H9 (cell line): Measurements from ENCODE around the gene CC2D2A. TPM values are rescaled to one million over a fixed set of nuclear protein-coding genes. Genes with fewer than 3 reads are reported as not detected.

Experiments
- DNase-seq: peaks from one replicate; pipeline ENCODE4 v3.0.0-alpha.2; 2017
- H2AFZ ChIP-seq: one replicate; pipeline ENCODE4 v1.6.1; 2013; ENCODE audit warnings: mild to moderate bottlenecking, low read length, control low read depth, moderate library complexity
- H2AK5ac ChIP-seq: 2 replicates; pipeline ENCODE4 v1.6.1; 2013; ENCODE audit warnings: low read length, control low read depth, mixed read lengths; ENCODE audit not compliant: insufficient read length
- H2BK120ac ChIP-seq: one replicate; pipeline ENCODE4 v1.6.1; 2013; ENCODE audit warnings: low read depth, mild to moderate bottlenecking, low read length, control low read depth, inconsistent platforms; ENCODE audit not compliant: poor library complexity, severe bottlenecking
- H2BK12ac ChIP-seq: 2 replicates; pipeline ENCODE4 v1.6.1; 2013; ENCODE audit warnings: low read length, control low read depth, mixed read lengths, low read depth; ENCODE audit not compliant: insufficient read length
- H2BK15ac ChIP-seq: 2 replicates; pipeline ENCODE4 v1.6.1; 2013; ENCODE audit warnings: low read depth, low read length, control low read depth
- H2BK20ac ChIP-seq: one replicate; pipeline ENCODE4 v1.6.1; 2013; ENCODE audit warnings: low read depth, mild to moderate bottlenecking, low read length, control low read depth, inconsistent platforms; ENCODE audit not compliant: poor library complexity, severe bottlenecking
- H2BK5ac ChIP-seq: 2 replicates; pipeline ENCODE4 v1.6.1; 2013; ENCODE audit warnings: low read length, control low read depth, mixed read lengths; ENCODE audit not compliant: insufficient read length
- H3K14ac ChIP-seq: 2 replicates; pipeline ENCODE4 v1.6.1; 2013; ENCODE audit warnings: low read length, control low read depth; ENCODE audit not compliant: insufficient read depth
- H3K18ac ChIP-seq: 2 replicates; pipeline ENCODE4 v1.6.1; 2013; ENCODE audit warnings: low read depth, mild to moderate bottlenecking, mixed read lengths, low read length, control low read depth; ENCODE audit not compliant: insufficient read length
- H3K23ac ChIP-seq: 2 replicates; pipeline ENCODE4 v1.6.1; 2013; ENCODE audit warnings: low read length, control low read depth, mixed read lengths, low read depth; ENCODE audit not compliant: insufficient read length
- H3K23me2 ChIP-seq: 2 replicates; pipeline ENCODE4 v1.6.1; 2013; ENCODE audit warnings: low read depth, mild to moderate bottlenecking, mixed read lengths, low read length, control low read depth; ENCODE audit not compliant: insufficient read length, poor library complexity, severe bottlenecking
- H3K27ac ChIP-seq: 2 replicates; pipeline ENCODE4 v1.5.1; 2013; ENCODE audit warnings: low read length, control low read depth, mixed read lengths, low read depth; ENCODE audit not compliant: insufficient read length
- H3K27me3 ChIP-seq: 2 replicates; pipeline ENCODE4 v1.6.1; 2013; ENCODE audit warnings: low read length, control low read depth, inconsistent platforms; ENCODE audit not compliant: insufficient read depth
- H3K4ac ChIP-seq: 2 replicates; pipeline ENCODE4 v1.6.1; 2013; ENCODE audit warnings: low read depth, mild to moderate bottlenecking, control low read depth, inconsistent platforms, low read length, moderate library complexity
- H3K4me1 ChIP-seq: 2 replicates; pipeline ENCODE4 v1.6.1; 2013; ENCODE audit warnings: low read length, control low read depth, inconsistent platforms; ENCODE audit not compliant: insufficient read depth
- H3K4me2 ChIP-seq: 2 replicates; pipeline ENCODE4 v1.6.1; 2013; ENCODE audit warnings: low read length, control low read depth, mixed read lengths; ENCODE audit not compliant: insufficient read length, insufficient read depth
- H3K56ac ChIP-seq: 2 replicates; pipeline ENCODE4 v1.6.1; 2013; ENCODE audit warnings: low read depth, mild to moderate bottlenecking, mixed read lengths, low read length, control low read depth; ENCODE audit not compliant: insufficient read length
- H3K79me1 ChIP-seq: 2 replicates; pipeline ENCODE4 v1.6.1; 2013; ENCODE audit warnings: low read depth, mild to moderate bottlenecking, moderate library complexity, low read length, control low read depth, inconsistent platforms; ENCODE audit not compliant: insufficient read depth, poor library complexity, severe bottlenecking
- H3K79me2 ChIP-seq: 2 replicates; pipeline ENCODE4 v1.6.1; 2013; ENCODE audit warnings: low read length, control low read depth, inconsistent platforms; ENCODE audit not compliant: insufficient read depth
- H3K9ac ChIP-seq: 2 replicates; pipeline ENCODE4 v1.6.1; 2013; ENCODE audit warnings: low read length, control low read depth, mixed read lengths; ENCODE audit not compliant: insufficient read length; ENCODE audit errors: extremely low read depth
- H3K9me3 ChIP-seq: one replicate; pipeline ENCODE4 v1.6.1; 2013; ENCODE audit warnings: low read depth, low read length, inconsistent platforms; ENCODE audit not compliant: control insufficient read depth
- H3T11ph ChIP-seq: one replicate; pipeline ENCODE4 v1.6.1; 2013; ENCODE audit warnings: mild to moderate bottlenecking, low read length, control low read depth, inconsistent platforms
- H4K20me1 ChIP-seq: one replicate; pipeline ENCODE4 v1.6.1; 2013; ENCODE audit not compliant: control insufficient read depth, insufficient read length, insufficient read depth
- H4K5ac ChIP-seq: 2 replicates; pipeline ENCODE4 v1.6.1; 2013; ENCODE audit warnings: low read depth, mild to moderate bottlenecking, mixed read lengths, low read length, control low read depth; ENCODE audit not compliant: insufficient read length
- H4K8ac ChIP-seq: replicated peaks from 2 replicates; pipeline ENCODE4 v1.6.1; 2013; ENCODE audit warnings: low read length, control low read depth, mixed read lengths, low read depth; ENCODE audit not compliant: insufficient read length
- H4K91ac ChIP-seq: 2 replicates; pipeline ENCODE4 v1.6.1; 2013; ENCODE audit warnings: low read depth, mild to moderate bottlenecking, moderate library complexity, mixed read lengths, low read length, control low read depth; ENCODE audit not compliant: insufficient read length
- H3K27ac Mint-ChIP-seq, 3 experiments: 2 replicates in 2 of 3; 3 replicates in 1 of 3; pipeline ENCODE4 v1.8.0; 2020 to 2021; ENCODE audit warnings: mixed read lengths in 3 of 3, mild to moderate bottlenecking in 1 of 3, moderate library complexity in 1 of 3
- H3K27me3 Mint-ChIP-seq: 2 replicates; pipeline ENCODE4 v1.8.0; 2021; ENCODE audit warnings: low read depth, mild to moderate bottlenecking, moderate library complexity, mixed read lengths
- H3K36me3 Mint-ChIP-seq, 3 experiments: 2 replicates in 2 of 3; 3 replicates in 1 of 3; pipeline ENCODE4 v1.8.0; 2020 to 2021; ENCODE audit warnings: low read depth in 3 of 3, mixed read lengths in 3 of 3; ENCODE audit not compliant: insufficient read depth in 1 of 3
- H3K4me1 Mint-ChIP-seq, 2 experiments: 2 replicates each; pipeline ENCODE4 v1.8.0; 2020; ENCODE audit warnings: mixed read lengths in 2 of 2
- H3K4me3 Mint-ChIP-seq, 2 experiments: 2 replicates in 1 of 2; 3 replicates in 1 of 2; pipeline ENCODE4 v1.8.0; 2020 to 2021; ENCODE audit warnings: mild to moderate bottlenecking in 2 of 2, mixed read lengths in 2 of 2, moderate library complexity in 1 of 2
- H3K9me3 Mint-ChIP-seq, 2 experiments: 2 replicates in 1 of 2; 3 replicates in 1 of 2; pipeline ENCODE4 v1.8.0; 2020; ENCODE audit warnings: mild to moderate bottlenecking in 2 of 2, mixed read lengths in 2 of 2, moderate library complexity in 1 of 2
- WGBS: extraction: QIAGEN DNeasy Blood & Tissue Kit; methylation state at CpG from one replicate; pipeline ENCODE4 v1.1.7; 2013; ENCODE audit warnings: missing lambda C conversion rate, low lambda C conversion rate, mixed read lengths; ENCODE audit not compliant: insufficient read length; ENCODE audit errors: extremely low coverage; 5-methylcytosine and 5-hydroxymethylcytosine counted together
- total RNA-seq: library from RNA; stranded (reverse); gene quantifications from 2 replicates; pipeline ENCODE4 v1.2.1, GENCODE V29; 2021
- TF ChIP-seq, protein P1 (sequence below): fragments of 200-600 bp; sonication (generic); conservative IDR thresholded peaks from 3 replicates; pipeline ENCODE4 v1.8.0; 2021; ENCODE audit warnings: antibody characterized with exemption, mild to moderate bottlenecking

The CC2D2A gene
- total RNA-seq, 1 experiment from 2014 or later: 10.4 TPM

DNA sequence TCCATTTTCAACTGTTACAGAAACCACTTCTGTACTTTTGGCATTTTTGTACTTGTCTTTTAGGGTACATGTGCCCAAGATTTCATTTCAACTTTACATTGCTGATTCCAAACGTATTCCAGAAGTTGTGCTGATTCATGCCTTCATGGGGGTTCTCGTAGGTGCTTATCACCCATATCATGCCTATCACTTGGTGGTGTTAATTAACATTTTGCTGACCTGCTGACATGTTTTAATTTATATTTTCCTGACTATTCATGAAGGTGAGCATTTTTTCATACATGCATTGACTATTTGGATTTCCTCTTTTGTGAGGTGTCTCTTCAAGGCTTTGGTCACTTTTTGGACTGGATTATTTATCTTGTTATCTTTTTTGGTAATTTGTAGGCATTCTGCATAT, 64.1 kb downstream of the CC2D2A start:
- Mint-ChIP-seq H3K9me3 (no peaks in the 10 kb centered on the region), H3K4me3 (no peak overlapping the region), H3K27ac (no peak overlapping the region), H3K4me1 (no peaks in the 10 kb centered on the region), H3K27me3 (no peaks in the 10 kb centered on the region), H3K36me3 (peaks cover 0 to 8% (median 0%) of the 10 kb centered on the region in 3 experiments; a peak in 4 of 7 replicates)
- no peak overlapping the region for H3K14ac ChIP-seq
- no peak overlapping the region for H2BK15ac ChIP-seq
- H3K4me1 ChIP-seq: no peaks in the 10 kb centered on the region
- H4K20me1 ChIP-seq: no peaks in the 10 kb centered on the region
- TF ChIP-seq, protein P1, sequence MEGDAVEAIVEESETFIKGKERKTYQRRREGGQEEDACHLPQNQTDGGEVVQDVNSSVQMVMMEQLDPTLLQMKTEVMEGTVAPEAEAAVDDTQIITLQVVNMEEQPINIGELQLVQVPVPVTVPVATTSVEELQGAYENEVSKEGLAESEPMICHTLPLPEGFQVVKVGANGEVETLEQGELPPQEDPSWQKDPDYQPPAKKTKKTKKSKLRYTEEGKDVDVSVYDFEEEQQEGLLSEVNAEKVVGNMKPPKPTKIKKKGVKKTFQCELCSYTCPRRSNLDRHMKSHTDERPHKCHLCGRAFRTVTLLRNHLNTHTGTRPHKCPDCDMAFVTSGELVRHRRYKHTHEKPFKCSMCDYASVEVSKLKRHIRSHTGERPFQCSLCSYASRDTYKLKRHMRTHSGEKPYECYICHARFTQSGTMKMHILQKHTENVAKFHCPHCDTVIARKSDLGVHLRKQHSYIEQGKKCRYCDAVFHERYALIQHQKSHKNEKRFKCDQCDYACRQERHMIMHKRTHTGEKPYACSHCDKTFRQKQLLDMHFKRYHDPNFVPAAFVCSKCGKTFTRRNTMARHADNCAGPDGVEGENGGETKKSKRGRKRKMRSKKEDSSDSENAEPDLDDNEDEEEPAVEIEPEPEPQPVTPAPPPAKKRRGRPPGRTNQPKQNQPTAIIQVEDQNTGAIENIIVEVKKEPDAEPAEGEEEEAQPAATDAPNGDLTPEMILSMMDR: no peak
- no peaks in the 10 kb centered on the region for H3K9me3 ChIP-seq
- no peak overlapping the region for H3T11ph ChIP-seq
- H4K8ac ChIP-seq: no peak overlapping the region
- H3K79me1 ChIP-seq: no peaks in the 10 kb centered on the region
- no peak for DNase-seq
- H3K9ac ChIP-seq: no peak overlapping the region
- H3K56ac ChIP-seq: no peak overlapping the region
- H3K18ac ChIP-seq: no peak overlapping the region
- no peak overlapping the region for H2BK120ac ChIP-seq
- H2AFZ ChIP-seq: no peak overlapping the region
- H2AK5ac ChIP-seq: no peak overlapping the region
- no peaks in the 10 kb centered on the region for H3K79me2 ChIP-seq
- no peak overlapping the region for H3K4ac ChIP-seq
- H3K4me2 ChIP-seq: no peak overlapping the region
- H4K91ac ChIP-seq: no peak overlapping the region
- H3K27ac ChIP-seq: no peak overlapping the region
- no CpG with 5 or more reads among the region's 2 CpGs for WGBS
- H3K27me3 ChIP-seq: no peaks in the 10 kb centered on the region
- H4K5ac ChIP-seq: no peak overlapping the region
- no peaks in the 10 kb centered on the region for H3K23me2 ChIP-seq
- no peak overlapping the region for H2BK5ac ChIP-seq
- no peak overlapping the region for H3K23ac ChIP-seq
- H2BK12ac ChIP-seq: no peak overlapping the region
- no peak overlapping the region for H2BK20ac ChIP-seq
